Caco-2 (cell line): ENCODE results near the gene CCDC194. TPM values are rescaled to one million over a fixed set of nuclear protein-coding genes. Genes with fewer than 3 reads are reported as not detected.

Experiments
- BruUV-seq: library from RNA; stranded (reverse); fragments of 400-500 nt; replicated peaks from 2 replicates; lab custom pipeline; 2021; lab: Mats Ljungman, UMichigan
- CTCF ChIA-PET: fragments of 300-600 bp; sonication (Branson Sonifier 250); formaldehyde crosslinking; loops from one replicate; lab custom pipeline; 2022; ENCODE audit warnings: antibody characterized with exemption; lab: Charles Lee
- POLR2A ChIA-PET: fragments of 300-600 bp; sonication (Branson Sonifier 250); formaldehyde crosslinking; loops from one replicate; lab custom pipeline; 2022; ENCODE audit warnings: antibody characterized with exemption; lab: Charles Lee
- DNase-seq, 2 experiments: peaks; one replicate each; pipeline versions ENCODE4 v3.0.0 to v3.0.0-alpha.2; 2020 to 2022
- H3K27me3 ChIP-seq: replicated peaks from 2 replicates; pipeline ENCODE4 v1.6.0; 2011; ENCODE audit warnings: low read length; ENCODE audit not compliant: control insufficient read depth, insufficient read depth
- H3K36me3 ChIP-seq: 2 replicates; pipeline ENCODE4 v1.5.1; 2011; ENCODE audit warnings: low read length; ENCODE audit not compliant: control insufficient read depth, insufficient read depth
- H3K4me1 ChIP-seq: fragments of 250-450 bp; sonication (Bioruptor Pico); 2 replicates; pipeline ENCODE4 v1.5.1; 2020; ENCODE audit warnings: mild to moderate bottlenecking
- H3K4me3 ChIP-seq: 2 replicates; pipeline ENCODE4 v1.5.1; 2011; ENCODE audit warnings: low read depth, mild to moderate bottlenecking, control low read depth, low read length
- H3K9me3 ChIP-seq: fragments of 250-450 bp; sonication (Bioruptor Pico); 2 replicates; pipeline ENCODE4 v1.5.1; 2020; ENCODE audit warnings: mild to moderate bottlenecking, moderate library complexity
- H3K27ac Mint-ChIP-seq: one replicate; pipeline ENCODE4 v1.8.0; 2022; ENCODE audit warnings: mixed read lengths; ENCODE audit not compliant: unreplicated experiment
- H3K27me3 Mint-ChIP-seq: one replicate; pipeline ENCODE4 v1.8.0; 2022; ENCODE audit warnings: mixed read lengths; ENCODE audit not compliant: insufficient read depth, unreplicated experiment
- H3K36me3 Mint-ChIP-seq: one replicate; pipeline ENCODE4 v1.8.0; 2022; ENCODE audit warnings: mild to moderate bottlenecking, mixed read lengths; ENCODE audit not compliant: insufficient read depth, unreplicated experiment
- H3K4me1 Mint-ChIP-seq: one replicate; pipeline ENCODE4 v1.8.0; 2022; ENCODE audit warnings: low read depth, mixed read lengths; ENCODE audit not compliant: unreplicated experiment
- H3K4me3 Mint-ChIP-seq: one replicate; pipeline ENCODE4 v1.8.0; 2022; ENCODE audit warnings: mild to moderate bottlenecking, moderate library complexity, mixed read lengths; ENCODE audit not compliant: unreplicated experiment
- H3K9me3 Mint-ChIP-seq: one replicate; pipeline ENCODE4 v1.8.0; 2022; ENCODE audit warnings: mixed read lengths; ENCODE audit not compliant: unreplicated experiment
- CTCF ChIP-seq, 2 experiments: fragments of 200-600 bp in 1 of 2; IDR thresholded peaks; 1 replicate in 1 of 2; 2 replicates in 1 of 2; pipeline versions ENCODE4 v1.5.1 to v1.8.0; 2011 to 2022; ENCODE audit warnings: antibody characterized with exemption in 1 of 2, control low read depth in 1 of 2, inconsistent platforms in 1 of 2, low read depth in 1 of 2, low read length in 1 of 2, mild to moderate bottlenecking in 1 of 2, moderate library complexity in 1 of 2; ENCODE audit not compliant: insufficient read depth in 1 of 2, severe bottlenecking in 1 of 2, unreplicated experiment in 1 of 2
- intact Hi-C: fragments of 100-400 bp; cut with micrococcal nuclease; formaldehyde crosslinking; loops from one replicate; pipeline ENCODE4 v1.10.0; 2022; ENCODE audit not compliant: unreplicated experiment
- total RNA-seq: library from RNA; stranded (reverse); gene quantifications from 2 replicates; pipeline ENCODE4 v1.2.3, GENCODE V29; 2022

CCDC194 gene
- total RNA-seq, 1 experiment from 2014 or later = 1.3 TPM

GRCh38 chr19:17347361-17347760, 46.6 kb downstream of the CCDC194 start:
- no peak overlapping the region for H3K27ac Mint-ChIP-seq
- POLR2A ChIA-PET = no interaction called here
- CTCF ChIA-PET = no interaction called here

GRCh38 chr19:17346109-17346671, 47.8 kb downstream of the CCDC194 start:
- Histone ChIP-seq H3K4me1 (no peaks in the 10 kb centered on the region), H3K36me3 (no peaks in the 10 kb centered on the region), H3K4me3 (no peak overlapping the region), H3K27me3 (no peaks in the 10 kb centered on the region), H3K9me3 (no peaks in the 10 kb centered on the region)
- H3K27ac Mint-ChIP-seq = no peak overlapping the region
- DNase-seq = peak; percentile 65 to 83
- BruUV-seq = no TSS peak
- no peaks in the 10 kb centered on the region for H3K4me1 Mint-ChIP-seq
- H3K9me3 Mint-ChIP-seq = no peaks in the 10 kb centered on the region
- no peak overlapping the region for H3K4me3 Mint-ChIP-seq
- ChIA-PET POLR2A (no interaction called here), CTCF (interaction anchor here (0.7 kb wide), 1 partner anchor 429 kb away, joined by 4 read pairs; no protein-coding TSS in a partner anchor)
- peaks cover 6% of the 10 kb centered on the region for H3K27me3 Mint-ChIP-seq
- H3K36me3 Mint-ChIP-seq = peaks cover 5% of the 10 kb centered on the region
- peak; percentile 90 to 91 for TF ChIP-seq CTCF (IDR thresholded peaks at IDR 0.05; ENCODE audit: insufficient read depth in 1 of 2, low read depth in 1 of 2, low read length in 1 of 2, severe bottlenecking in 1 of 2, unreplicated experiment in 1 of 2)
- intact Hi-C loops = loop anchor here (1.0 to 5.0 kb wide), 2 partner anchors 40 to 121 kb away; no protein-coding TSS in a partner anchor

More at GRCh38 chr19:17347361-17347760, 46.6 kb downstream of the CCDC194 start:
- H3K36me3 Mint-ChIP-seq = peaks cover 5% of the 10 kb centered on the region
- no peak overlapping the region for H3K4me3 Mint-ChIP-seq
- no peaks in the 10 kb centered on the region for H3K4me1 Mint-ChIP-seq
- no peak for DNase-seq
- H3K36me3 ChIP-seq = no peaks in the 10 kb centered on the region
- no peaks in the 10 kb centered on the region for H3K9me3 ChIP-seq
- TF ChIP-seq CTCF (IDR thresholded peaks at IDR 0.05; ENCODE audit: insufficient read depth in 1 of 2, low read depth in 1 of 2, low read length in 1 of 2, severe bottlenecking in 1 of 2, unreplicated experiment in 1 of 2) = no peak
- H3K4me3 ChIP-seq = no peak overlapping the region
- no peaks in the 10 kb centered on the region for H3K9me3 Mint-ChIP-seq
- intact Hi-C loops = loop anchor here (5.0 kb wide), 1 partner anchor 120 kb away; no protein-coding TSS in a partner anchor
- no TSS peak for BruUV-seq
- H3K27me3 Mint-ChIP-seq = peaks cover 6% of the 10 kb centered on the region
- H3K4me1 ChIP-seq = no peaks in the 10 kb centered on the region
- H3K27me3 ChIP-seq = no peaks in the 10 kb centered on the region

GRCh38 chr19:17341845-17342244, 52.2 kb downstream of the CCDC194 start:
- no peak for DNase-seq
- BruUV-seq = no TSS peak
- CTCF ChIA-PET = no interaction called here
- Mint-ChIP-seq H3K4me1 (no peaks in the 10 kb centered on the region), H3K36me3 (peaks cover 33% of the 10 kb centered on the region), H3K4me3 (no peak overlapping the region), H3K27ac (no peak overlapping the region), H3K27me3 (no peaks in the 10 kb centered on the region), H3K9me3 (no peaks in the 10 kb centered on the region)
- no peaks in the 10 kb centered on the region for H3K27me3 ChIP-seq
- no peaks in the 10 kb centered on the region for H3K36me3 ChIP-seq
- POLR2A ChIA-PET = no interaction called here
- intact Hi-C loops = no loop called here
- no peak overlapping the region for H3K4me3 ChIP-seq
- TF ChIP-seq CTCF (IDR thresholded peaks at IDR 0.05; ENCODE audit: insufficient read depth in 1 of 2, low read depth in 1 of 2, low read length in 1 of 2, severe bottlenecking in 1 of 2, unreplicated experiment in 1 of 2) = no peak
- H3K4me1 ChIP-seq = 0 out of 2 replicates have a peak, but pooled peaks cover 5% of the 10 kb centered on the region
- H3K9me3 ChIP-seq = no peaks in the 10 kb centered on the region
